Measurements from ENCODE around the gene TMEM175. TPM values are rescaled to one million over a fixed set of nuclear protein-coding genes. Genes with fewer than 3 reads are reported as not detected.

TMEM175 gene
- total and polyA plus RNA-seq, 2 of the 13 experiments (the other 11 are each of a cell fraction or from before 2014, with no cell fraction given) = 5.1 to 9.9 TPM

DNA sequence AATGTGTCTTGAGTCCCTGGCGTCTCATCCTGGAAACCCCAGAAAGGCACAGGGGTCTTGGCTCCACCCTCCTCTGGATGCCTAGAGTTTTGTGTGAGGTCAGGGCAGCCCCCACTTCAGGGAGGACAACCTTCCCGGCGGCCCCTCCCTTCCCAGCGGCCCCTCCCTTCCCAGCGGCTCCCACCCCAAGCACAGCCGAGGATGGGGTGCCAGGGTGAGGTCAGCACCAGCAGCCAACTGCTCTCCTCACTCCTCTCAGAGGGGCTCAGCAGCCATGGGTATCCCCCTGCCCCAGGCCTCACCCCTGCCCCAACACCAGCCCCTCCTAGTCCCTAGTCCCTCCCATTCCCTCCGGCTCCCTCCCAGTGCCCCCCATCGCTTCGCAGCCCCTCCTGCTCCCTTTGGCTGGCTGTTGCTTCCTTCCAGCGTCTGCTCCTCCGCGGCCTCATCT, 23.7 kb downstream of the TMEM175 start:
- BruUV-seq (replicated peaks) = no TSS peak
- TF ChIP-seq ZNF576 (CRISPR knock-in tag; IDR thresholded peaks at IDR 0.05) (no peak), MXD3 (CRISPR knock-in tag; IDR thresholded peaks at IDR 0.05) (no peak), CREM (IDR thresholded peaks at IDR 0.05) (no peak), CREM (CRISPR knock-in tag; IDR thresholded peaks at IDR 0.05) (no peak)
- WGBS (ENCODE audit: low lambda C conversion rate) = 83% methylated on average over 9 of the region's 12 CpGs
- H3K4me3 ChIP-seq (replicated peaks in 1 of 3; ENCODE audit: insufficient read depth in 1 of 3, low read depth in 2 of 3, low read length in 3 of 3) = no peak overlapping the region
- no peak overlapping the region for H3K27ac ChIP-seq (ENCODE audit: extremely low read length, insufficient read depth, low read length)
- ATAC-seq (no peak), FAIRE-seq (no peak), DNase-seq (ENCODE audit: low spot score) (no peak)
- no peak overlapping the region for H2AFZ ChIP-seq (ENCODE audit: low read length)
- H3K27me3 ChIP-seq (ENCODE audit: control insufficient read depth in 1 of 2, insufficient read depth in 2 of 2, low read length in 2 of 2) = no peaks in the 10 kb centered on the region
- H3K79me2 ChIP-seq (ENCODE audit: insufficient read depth, low read length) = no peaks in the 10 kb centered on the region
- no peak overlapping the region for H3K9ac ChIP-seq (ENCODE audit: insufficient read depth, low read depth, low read length)
- no peaks in the 10 kb centered on the region for H3K4me1 ChIP-seq (ENCODE audit: insufficient read depth, low read length)
- ChIA-PET POLR2A (no interaction called here), CTCF (ENCODE audit: low intra/inter-chr PET ratio, low total read pairs) (no interaction called here)
- H4K20me1 ChIP-seq (ENCODE audit: insufficient read depth, low read length) = no peaks in the 10 kb centered on the region
- in situ Hi-C loops (cut with HindIII; ENCODE audit: extremely low pct_ligation_motif_present, low pct_unique_long_range_greater_than_20kb) = no loop called here
- no peaks in the 10 kb centered on the region for H3K36me3 ChIP-seq (replicated peaks in 1 of 2; ENCODE audit: control insufficient read depth in 1 of 2, insufficient read depth in 2 of 2, low read length in 2 of 2)
- no peak overlapping the region for H3K4me2 ChIP-seq (ENCODE audit: low read depth, low read length)
- H3K9me3 ChIP-seq (ENCODE audit: low read length) = no peaks in the 10 kb centered on the region
- intact Hi-C loops (cut with micrococcal nuclease; ENCODE audit: unreplicated experiment) = no loop called here

DNA sequence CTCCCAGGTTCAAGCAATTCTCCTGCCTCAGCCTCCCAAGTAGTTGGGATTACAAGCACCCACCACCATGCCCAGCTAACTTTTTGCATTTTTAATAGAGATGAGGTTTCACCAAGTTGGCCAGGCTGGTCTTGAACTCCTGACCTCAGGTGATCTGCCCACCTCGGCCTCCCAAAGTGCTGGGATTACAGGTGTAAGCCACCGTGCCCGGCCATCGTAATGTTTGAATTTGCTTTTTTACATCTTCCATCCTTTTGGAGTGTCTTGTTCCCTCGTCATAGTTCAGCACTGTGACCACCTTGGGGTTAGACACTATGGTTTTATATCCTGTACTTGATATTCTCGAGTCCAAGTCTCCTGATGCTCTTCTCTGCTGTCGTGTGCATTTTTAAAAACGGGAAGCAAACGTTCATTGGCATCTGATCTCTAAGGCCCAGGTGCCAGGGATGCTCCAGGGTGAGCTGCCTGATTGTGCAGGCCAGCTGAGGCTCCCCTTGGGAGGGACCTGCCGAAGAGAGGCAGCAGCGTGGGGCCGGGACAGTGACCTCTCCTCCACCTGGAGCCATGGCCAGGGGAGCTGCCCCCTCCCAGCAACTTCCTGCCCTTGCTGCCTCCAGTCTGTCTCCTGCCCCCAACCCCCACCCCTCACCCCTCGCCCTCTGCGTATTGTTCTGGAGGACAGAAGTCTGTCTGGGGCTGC, 24.4 kb downstream of the TMEM175 start:
- Histone ChIP-seq H3K27me3 (ENCODE audit: control insufficient read depth in 1 of 2, insufficient read depth in 2 of 2, low read length in 2 of 2) (no peaks in the 10 kb centered on the region), H3K79me2 (ENCODE audit: insufficient read depth, low read length) (no peaks in the 10 kb centered on the region), H3K9me3 (ENCODE audit: low read length) (no peaks in the 10 kb centered on the region), H3K4me2 (ENCODE audit: low read depth, low read length) (no peak overlapping the region), H3K9ac (ENCODE audit: insufficient read depth, low read depth, low read length) (no peak overlapping the region), H2AFZ (ENCODE audit: low read length) (no peak overlapping the region), H4K20me1 (ENCODE audit: insufficient read depth, low read length) (no peaks in the 10 kb centered on the region), H3K4me1 (ENCODE audit: insufficient read depth, low read length) (no peaks in the 10 kb centered on the region), H3K27ac (ENCODE audit: extremely low read length, insufficient read depth, low read length) (no peak overlapping the region), H3K36me3 (replicated peaks in 1 of 2; ENCODE audit: control insufficient read depth in 1 of 2, insufficient read depth in 2 of 2, low read length in 2 of 2) (no peaks in the 10 kb centered on the region), H3K4me3 (replicated peaks in 1 of 3; ENCODE audit: insufficient read depth in 1 of 3, low read depth in 2 of 3, low read length in 3 of 3) (no peak overlapping the region)
- ChIA-PET POLR2A (no interaction called here), CTCF (ENCODE audit: low intra/inter-chr PET ratio, low total read pairs) (no interaction called here)
- in situ Hi-C loops (cut with HindIII; ENCODE audit: extremely low pct_ligation_motif_present, low pct_unique_long_range_greater_than_20kb) = no loop called here
- BruUV-seq (replicated peaks) = no TSS peak
- FAIRE-seq (no peak), DNase-seq (ENCODE audit: low spot score) (no peak), ATAC-seq (no peak)
- 64% methylated on average over 11 of the region's 14 CpGs for WGBS (ENCODE audit: low lambda C conversion rate)
- intact Hi-C loops (cut with micrococcal nuclease; ENCODE audit: unreplicated experiment) = no loop called here
- TF ChIP-seq TOPORS (CRISPR knock-in tag; IDR thresholded peaks at IDR 0.05) (no peak), ZNF382 (CRISPR knock-in tag; IDR thresholded peaks at IDR 0.05; ENCODE audit: borderline replicate concordance) (no peak), POLR2AphosphoS5 (IDR thresholded peaks at IDR 0.05; ENCODE audit: low read depth, low read length) (no peak), CREM (IDR thresholded peaks at IDR 0.05) (no peak), CREM (CRISPR knock-in tag; IDR thresholded peaks at IDR 0.05) (no peak), ZNF232 (CRISPR knock-in tag; IDR thresholded peaks at IDR 0.05; ENCODE audit: borderline replicate concordance) (no peak), ZNF777 (CRISPR knock-in tag; IDR thresholded peaks at IDR 0.05) (no peak), RXRB (CRISPR knock-in tag; IDR thresholded peaks at IDR 0.05; ENCODE audit: borderline replicate concordance) (no peak), YEATS4 (CRISPR knock-in tag; IDR thresholded peaks at IDR 0.05; ENCODE audit: borderline replicate concordance) (no peak), DR1 (CRISPR knock-in tag; IDR thresholded peaks at IDR 0.05) (no peak), AGO1 (IDR thresholded peaks at IDR 0.05; ENCODE audit: low read depth, low read length, poor library complexity, severe bottlenecking) (no peak), ZNF878 (CRISPR knock-in tag; IDR thresholded peaks at IDR 0.05) (no peak), ZBTB21 (CRISPR knock-in tag; IDR thresholded peaks at IDR 0.05) (no peak), ZSCAN25 (CRISPR knock-in tag; IDR thresholded peaks at IDR 0.05) (no peak)
- TF ChIP-seq, protein P1, sequence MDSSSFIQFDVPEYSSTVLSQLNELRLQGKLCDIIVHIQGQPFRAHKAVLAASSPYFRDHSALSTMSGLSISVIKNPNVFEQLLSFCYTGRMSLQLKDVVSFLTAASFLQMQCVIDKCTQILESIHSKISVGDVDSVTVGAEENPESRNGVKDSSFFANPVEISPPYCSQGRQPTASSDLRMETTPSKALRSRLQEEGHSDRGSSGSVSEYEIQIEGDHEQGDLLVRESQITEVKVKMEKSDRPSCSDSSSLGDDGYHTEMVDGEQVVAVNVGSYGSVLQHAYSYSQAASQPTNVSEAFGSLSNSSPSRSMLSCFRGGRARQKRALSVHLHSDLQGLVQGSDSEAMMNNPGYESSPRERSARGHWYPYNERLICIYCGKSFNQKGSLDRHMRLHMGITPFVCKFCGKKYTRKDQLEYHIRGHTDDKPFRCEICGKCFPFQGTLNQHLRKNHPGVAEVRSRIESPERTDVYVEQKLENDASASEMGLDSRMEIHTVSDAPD (CRISPR knock-in tag; IDR thresholded peaks at IDR 0.05) = no peak
- TF ChIP-seq, protein P2, sequence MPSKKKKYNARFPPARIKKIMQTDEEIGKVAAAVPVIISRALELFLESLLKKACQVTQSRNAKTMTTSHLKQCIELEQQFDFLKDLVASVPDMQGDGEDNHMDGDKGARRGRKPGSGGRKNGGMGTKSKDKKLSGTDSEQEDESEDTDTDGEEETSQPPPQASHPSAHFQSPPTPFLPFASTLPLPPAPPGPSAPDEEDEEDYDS (CRISPR knock-in tag; IDR thresholded peaks at IDR 0.05) = no peak

Measured in HepG2 (cell line).